Effector CD4-positive, alpha-beta T cell (primary cell): ENCODE results near the gene USP6.
"Not testable (repeated sequence)": the region's sequence is repeated elsewhere in the genome, so short reads cannot be mapped to it uniquely, and the experiment has no call there.

Source experiments
- DNase-seq: peaks from one replicate; pipeline ENCODE4 v3.0.0-alpha.2; 2020

The USP6 gene

DNA sequence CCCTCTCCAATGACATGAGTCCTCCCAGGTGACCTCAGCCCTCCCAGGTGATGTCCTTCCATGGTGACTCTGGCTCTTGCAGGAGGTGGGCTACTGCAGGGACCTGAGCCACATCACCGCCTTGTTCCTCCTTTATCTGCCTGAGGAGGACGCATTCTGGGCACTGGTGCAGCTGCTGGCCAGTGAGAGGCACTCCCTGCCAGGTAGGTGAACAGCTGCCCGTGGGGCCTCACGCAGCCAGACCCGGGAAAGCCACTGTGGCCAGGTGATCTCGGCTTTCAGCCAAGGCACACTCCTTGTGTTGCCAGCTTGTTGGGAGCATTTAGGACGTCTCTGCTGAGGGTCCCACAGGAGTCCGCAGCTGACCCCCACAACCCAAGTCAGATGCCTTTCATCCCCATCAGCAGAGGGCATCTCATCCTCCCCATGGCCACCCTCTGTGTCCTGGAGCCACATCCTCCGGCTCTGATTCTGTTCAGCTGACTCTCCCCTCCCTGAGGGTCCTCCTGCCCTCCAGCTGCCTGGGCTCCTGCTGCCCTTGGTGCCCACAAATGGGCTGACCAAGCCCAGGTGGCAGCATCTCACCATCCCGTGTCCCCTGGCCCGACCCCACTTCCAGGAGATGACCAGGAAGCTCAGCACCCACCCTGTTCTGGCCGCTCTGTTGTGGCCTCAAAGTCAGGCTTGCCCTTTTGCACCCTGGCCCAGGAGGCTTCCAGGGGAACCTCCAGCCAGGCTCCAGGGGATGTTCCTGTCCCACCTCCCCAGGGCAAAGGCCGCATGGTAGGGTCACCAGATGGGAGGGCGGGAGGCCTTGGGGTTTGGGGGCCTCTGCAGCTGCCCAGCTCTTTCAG is 20.1 kb downstream of the USP6 start:
- no peak for DNase-seq

DNA sequence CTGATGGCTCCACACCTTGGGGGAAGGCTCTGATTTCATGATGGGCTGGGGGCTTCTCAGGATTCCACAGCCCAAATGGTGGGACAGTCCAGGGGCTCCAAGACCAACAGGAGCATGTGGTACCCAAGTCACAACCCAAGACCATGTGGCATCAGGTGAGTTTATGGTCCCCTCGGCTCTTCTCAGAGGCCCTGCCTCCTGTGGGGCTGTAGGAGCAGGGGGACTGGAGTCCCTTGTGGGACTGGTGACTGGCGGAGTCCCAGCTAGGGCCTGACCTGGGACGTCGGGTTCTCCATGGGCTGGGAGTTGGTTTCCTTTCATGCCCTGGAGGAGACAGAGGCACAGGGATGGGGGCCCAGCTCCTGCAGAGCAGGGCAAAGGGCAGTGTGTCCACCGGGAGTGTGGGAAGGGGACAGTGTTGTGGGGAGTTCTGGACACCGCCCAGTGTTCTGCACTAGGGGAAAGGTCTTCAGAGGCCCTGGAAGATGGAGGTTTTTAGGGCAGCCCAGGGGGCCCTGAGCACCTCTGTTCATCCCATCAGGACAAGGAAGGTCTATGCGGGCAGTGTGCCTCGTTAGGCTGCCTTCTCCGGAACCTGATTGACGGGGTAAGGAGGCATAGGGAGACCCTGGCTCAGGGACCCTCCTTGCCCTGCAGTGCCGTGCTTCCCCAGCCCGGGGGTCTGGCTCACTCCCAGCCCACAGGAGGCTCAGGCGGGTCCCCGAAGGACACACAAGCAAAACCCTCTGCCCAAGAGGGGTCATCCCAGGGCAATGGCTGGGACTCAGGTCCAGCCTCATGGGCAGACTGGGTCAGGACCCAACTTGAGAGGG is 21.0 kb downstream of the USP6 start:
- DNase-seq, result not testable (repeated sequence)

DNA sequence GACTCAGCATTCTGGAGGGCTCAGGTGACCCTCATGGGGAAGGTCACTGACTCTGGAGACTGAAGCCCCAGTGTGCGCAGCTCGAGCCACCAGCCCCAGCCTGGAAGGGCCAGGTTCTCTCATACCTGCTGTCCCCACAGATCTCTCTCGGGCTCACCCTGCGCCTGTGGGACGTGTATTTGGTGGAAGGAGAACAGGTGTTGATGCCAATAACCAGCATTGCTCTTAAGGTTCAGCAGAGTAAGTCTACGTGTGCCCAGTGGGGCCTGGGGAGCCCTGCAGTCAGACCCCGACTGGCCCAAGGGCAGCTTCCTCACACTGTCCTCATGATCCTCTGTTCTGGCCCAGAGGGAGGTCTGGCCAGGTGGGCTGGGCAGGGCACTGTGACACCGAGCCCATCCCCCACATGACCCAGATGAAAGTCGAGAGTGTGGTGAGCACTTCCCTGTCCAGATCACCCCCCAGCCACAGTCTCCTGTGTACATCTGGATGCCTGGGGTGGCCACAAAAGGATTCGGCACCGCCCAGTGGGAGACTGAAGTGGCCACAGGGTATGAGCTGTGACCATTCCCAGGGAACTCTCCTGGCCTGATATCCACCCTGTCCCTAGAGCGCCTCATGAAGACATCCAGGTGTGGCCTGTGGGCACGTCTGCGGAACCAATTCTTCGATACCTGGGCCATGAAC is 21.8 kb downstream of the USP6 start:
- DNase-seq, result not testable (repeated sequence)

DNA sequence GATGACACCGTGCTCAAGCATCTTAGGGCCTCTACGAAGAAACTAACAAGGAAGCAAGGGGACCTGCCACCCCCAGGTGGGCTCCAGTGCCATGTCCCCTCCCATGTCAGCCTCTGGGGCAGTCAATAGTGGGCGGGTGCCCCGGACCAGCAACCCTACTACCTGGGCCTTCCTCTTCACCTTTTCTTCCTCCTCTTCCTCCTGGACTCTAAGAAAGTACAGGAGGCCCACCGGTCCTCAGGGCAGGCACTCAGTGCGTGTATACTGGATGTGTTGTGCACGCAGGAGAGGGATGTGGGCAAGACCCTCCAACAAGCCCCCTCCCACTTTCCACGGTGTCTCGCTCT is 22.3 kb downstream of the USP6 start:
- DNase-seq, result not testable (repeated sequence)

DNA sequence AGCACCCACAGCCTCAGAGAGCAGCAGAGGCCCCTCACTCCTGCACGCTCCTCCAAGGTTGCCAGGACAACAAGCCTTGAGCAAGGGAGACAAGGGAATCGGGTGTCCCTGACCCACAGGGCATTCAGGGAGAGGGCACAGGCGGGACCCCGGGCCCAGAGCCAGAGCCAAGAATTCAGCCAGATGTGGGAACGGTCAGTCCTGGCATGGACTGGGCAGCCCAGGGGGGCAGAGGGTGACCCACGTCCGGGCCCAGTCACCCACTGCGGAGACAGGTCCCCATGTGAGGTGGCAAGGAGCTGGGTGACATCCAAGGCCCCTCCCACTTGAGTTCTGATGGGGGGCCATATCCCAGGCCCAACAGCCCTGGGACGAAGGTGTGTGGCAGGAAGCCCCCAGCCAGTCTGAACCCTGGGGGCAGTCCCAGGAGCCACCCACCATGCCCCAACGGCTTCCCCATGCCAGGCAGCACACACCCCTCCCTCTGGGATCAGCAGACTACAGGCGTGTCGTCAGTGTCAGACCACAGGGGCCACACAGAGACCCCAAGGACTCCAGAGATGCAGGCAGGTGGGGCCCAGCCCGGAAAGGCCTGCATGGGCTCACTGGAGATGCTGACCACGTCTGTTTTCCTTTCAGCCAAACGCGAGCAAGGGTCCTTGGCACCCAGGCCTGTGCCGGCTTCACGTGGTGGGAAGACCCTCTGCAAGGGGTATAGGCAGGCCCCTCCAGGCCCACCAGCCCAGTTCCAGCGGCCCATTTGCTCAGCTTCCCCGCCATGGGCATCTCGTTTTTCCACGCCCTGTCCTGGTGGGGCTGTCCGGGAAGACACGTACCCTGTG is 23.0 kb downstream of the USP6 start:
- DNase-seq, result no peak

DNA sequence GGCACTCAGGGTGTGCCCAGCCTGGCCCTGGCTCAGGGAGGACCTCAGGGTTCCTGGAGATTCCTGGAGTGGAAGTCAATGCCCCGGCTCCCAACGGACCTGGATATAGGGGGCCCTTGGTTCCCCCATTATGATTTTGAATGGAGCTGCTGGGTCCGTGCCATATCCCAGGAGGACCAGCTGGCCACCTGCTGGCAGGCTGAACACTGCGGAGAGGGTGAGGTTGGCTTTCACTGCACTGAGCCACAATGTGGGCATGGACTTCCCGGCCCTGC is 23.6 kb downstream of the USP6 start:
- DNase-seq, result no peak

DNA sequence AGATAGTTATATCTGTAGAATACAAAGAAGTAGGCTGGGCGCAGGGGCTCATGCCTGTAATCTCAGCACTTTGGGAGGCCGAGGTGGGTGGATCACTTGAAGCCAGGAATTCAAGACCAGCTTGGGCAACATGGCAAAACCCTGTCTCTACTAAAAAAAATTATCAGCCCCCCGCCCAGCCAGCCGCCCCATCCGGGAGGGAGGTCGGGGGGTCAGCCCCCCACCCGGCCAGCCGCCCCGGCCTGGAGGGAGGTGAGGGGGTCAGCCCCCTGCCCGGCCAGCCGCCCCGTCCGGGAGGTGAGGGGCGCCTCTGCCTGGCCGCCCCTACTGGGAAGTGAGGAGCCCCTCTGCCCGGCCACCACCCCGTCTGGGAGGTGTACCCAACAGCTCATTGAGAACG is 27.0 kb downstream of the USP6 start:
- not testable (repeated sequence) for DNase-seq

DNA sequence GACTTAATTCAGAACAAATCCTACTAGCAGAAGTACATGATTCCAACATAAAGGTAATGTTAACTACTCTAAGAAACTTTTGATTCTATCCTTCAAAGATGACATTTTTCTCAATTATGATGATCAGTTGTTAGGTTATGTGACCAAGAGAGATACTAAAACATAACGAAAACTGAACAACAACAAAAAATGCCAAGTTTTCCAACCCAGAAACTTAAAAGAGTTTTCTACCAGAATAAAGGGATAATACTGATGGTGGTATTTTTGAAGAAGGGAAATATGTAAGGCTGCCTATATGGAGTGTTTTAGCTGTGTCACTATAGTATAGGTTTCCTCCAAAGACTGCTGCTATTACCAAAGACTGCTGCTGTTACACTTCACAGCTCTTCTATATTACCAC is 30.3 kb downstream of the USP6 start:
- not testable (repeated sequence) for DNase-seq

DNA sequence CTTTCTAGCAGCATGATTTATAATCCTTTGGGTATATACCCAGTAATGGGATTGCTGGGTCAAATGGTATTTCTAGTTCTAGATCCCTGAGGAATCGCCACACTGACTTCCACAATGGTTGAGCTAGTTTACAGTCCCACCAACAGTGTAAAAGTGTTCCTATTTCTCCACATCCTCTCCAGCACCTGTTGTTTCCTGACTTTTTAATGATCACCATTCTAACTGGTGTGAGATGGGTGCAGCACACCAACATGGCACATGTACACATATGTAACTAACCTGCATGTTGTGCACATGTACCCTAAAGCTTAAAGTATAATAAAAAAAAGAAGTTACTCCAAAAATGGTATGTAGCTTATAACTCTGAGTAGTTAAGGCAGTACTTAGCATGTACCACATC is 44.9 kb downstream of the USP6 start:
- not testable (repeated sequence) for DNase-seq

DNA sequence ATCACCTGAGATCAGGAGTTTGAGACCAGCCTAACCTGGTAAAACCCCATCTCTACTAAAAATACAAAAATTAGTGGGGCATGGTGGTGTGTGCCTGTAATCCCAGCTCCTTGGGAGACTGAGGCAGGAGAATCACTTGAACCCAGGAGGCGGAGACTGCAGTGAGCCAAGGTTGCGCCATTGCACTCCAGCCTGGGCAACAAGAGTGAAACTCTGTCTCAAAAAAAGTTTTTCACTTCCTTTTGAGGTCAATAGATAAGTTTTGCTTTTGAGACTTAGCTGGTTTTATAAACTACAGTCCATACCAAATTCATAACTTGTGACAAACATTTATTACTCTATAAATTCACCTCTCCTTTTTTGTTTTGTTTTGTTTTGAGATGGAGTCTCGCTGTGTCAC is 46.0 kb downstream of the USP6 start:
- DNase-seq, result not testable (repeated sequence)

DNA sequence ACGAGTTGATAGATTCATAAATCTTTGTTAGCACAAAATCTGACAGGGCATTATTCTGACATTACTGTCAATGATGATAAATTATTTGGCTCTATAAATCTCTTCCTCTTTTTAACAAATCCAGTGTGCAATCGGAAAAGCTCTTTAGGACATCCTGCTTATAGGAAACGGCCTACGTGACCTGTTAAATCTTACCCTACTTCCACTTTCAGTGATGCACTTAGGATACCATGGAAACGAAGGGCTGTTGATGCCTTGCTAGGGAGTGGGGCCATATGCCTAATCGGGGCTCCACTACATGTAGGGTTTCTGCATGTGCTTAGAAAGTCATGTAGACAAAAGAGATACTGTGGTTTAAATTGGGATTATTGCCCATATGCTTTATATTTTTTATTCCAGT is 48.6 kb downstream of the USP6 start:
- DNase-seq, result no peak

DNA sequence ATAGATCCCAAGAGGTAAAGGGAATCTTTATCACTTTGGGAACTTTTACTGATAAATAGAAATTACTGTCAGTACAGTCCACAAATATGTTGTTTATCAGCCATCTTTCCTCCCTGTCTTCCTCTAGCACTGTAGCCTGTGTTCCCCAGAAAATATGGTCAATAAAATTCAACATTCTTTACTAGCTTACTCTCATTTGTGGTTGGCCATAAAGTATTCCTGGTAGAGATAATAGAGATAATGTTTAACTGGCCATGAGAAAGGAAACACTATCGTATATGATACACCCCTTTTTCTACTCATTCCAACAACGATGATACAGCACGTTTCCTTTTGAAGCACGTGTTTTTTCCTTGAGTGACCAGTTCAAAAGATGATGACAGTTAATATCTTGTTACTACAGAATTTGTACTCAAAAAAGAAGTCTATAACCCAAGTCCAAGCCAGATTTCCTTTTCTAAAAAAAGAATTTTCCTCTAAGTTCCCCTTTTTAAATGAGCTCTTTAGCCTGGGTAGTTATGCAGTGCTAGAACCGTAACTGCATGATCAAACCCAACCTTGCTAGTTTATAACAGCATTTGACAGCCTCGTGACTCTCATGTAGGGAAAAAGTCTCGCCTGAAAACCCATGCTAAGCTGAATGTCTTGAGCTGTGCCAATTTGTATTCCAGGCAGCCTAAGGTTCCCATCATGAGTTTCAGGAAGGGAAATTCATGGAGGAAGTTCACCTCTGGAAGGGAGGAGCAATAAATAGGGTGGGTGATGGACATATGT is 50.1 kb downstream of the USP6 start:
- not testable (repeated sequence) for DNase-seq

DNA sequence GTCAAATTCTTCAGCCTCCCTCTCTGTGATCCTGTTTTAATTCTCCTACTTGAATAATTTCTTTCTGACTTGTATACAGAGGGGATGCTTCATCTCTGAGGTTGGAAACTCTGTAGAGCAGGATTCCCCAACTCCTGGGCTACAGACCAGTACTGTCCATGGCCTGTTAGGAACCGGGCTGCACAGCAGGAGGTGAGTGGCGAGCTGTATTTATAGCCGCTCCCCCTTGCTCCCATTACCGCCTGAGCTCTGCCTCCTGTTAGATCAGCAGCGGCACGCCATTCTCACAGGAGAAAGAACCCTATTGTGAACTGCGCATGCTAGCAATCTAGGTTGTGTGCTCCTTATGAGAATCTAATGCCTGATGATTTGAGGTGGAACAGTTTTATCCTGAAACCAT is 59.2 kb downstream of the USP6 start:
- not testable (repeated sequence) for DNase-seq

DNA sequence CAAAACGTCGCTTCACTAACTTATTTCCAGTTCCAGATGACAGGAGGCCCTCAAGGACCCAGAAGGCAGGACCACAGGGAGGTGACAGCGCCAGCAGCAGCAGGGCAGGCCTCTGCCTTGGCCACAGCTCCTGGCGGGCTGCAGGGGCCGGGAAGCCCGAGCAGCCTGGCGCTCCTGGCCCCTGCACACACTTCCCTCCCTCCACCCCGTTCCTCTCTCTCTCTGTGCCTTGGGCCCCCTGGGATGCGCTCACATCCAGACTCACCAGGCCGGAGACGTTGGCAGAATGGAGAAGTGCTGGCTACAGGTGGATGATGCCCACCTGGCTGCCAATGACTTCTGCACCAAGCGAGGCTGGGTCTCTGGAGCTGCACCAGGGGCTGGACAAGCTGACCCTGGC is 63.2 kb downstream of the USP6 start:
- DNase-seq, result no peak

DNA sequence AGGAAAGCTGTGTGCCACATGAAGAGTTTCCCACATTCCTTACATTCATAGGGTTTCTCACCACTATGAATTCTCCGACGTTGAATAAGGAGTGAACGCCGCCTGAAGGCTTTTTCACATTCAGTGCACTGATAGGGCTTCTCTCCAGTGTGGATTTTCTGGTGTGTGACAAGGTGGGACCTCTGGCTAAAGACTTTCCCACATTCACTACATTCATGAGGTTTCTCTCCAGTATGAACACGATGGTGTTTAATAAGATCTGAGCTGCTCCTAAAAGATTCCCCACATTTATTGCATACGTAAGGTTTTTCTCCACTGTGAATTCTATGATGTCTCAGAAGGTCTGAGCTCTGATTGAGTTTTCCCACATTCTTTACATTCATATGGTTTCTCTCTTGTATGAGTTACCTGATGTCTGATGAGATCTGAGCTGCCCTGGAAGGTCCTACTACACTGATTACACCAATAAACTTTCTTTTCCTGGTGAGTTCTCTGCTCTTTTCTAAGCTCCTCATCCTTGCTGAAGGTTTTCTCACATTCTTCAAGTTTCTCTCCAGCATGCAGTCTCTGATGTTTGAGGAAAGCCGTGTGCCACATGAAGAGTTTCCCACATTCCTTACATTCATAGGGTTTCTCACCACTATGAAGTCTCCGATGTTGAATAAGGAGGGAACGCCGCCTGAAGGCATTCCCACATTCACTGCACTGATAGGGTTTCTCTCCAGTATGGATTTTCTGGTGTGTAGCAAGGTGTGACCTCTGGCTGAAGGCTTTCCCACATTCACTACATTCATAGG is 65.9 kb downstream of the USP6 start:
- no peak for DNase-seq

DNA sequence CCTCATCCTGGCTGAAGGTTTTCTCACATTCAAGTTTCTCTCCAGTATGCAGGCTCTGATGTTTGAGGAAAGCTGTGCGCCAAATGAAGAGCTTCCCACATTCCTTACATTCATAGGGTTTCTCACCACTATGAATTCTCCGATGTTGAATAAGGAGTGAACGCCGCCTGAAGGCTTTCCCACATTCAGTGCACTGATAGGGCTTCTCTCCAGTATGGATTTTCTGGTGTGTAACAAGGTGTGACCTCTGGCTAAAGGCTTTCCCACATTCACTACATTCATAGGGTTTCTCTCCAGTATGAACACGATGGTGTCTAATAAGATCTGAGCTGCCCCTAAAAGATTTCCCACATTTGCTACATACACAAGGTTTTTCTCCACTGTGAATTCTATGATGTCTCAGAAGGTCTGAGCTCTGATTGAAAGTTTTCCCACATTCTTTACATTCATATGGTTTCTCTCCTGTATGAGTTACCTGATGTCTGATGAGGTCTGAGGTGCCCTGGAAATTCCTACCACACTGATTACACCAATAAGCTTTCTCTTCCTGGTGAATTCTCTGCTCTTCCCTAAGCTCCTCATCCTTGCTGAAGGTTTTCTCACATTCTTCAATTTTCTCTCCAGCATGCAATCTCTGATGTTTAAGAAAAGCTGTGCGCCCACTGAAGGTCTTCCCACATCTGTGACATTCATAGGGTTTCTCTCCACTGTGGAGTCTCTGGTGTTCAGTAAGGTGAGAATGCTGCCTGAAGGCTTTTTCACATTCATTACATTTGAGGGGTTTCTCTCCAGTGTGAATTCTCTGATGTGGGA is 67.0 kb downstream of the USP6 start:
- no peak for DNase-seq

DNA sequence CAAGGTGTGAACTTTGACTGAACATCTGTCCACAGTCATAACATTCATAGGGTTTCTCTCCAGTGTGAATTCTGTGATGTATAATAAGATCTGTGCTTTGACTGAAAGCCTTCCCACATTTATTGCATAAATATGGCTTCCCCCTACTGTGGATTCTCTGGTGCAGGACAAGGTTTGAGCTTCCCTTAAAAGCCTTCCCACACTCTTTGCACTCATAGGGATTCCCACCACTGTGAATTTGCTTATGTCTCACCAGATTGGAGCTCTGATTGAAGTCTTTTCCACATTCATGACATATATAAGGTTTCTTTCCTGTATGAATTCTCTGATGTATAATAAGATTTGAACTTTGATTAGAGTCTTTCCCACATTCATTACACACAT is 67.6 kb downstream of the USP6 start:
- DNase-seq, result no peak

DNA sequence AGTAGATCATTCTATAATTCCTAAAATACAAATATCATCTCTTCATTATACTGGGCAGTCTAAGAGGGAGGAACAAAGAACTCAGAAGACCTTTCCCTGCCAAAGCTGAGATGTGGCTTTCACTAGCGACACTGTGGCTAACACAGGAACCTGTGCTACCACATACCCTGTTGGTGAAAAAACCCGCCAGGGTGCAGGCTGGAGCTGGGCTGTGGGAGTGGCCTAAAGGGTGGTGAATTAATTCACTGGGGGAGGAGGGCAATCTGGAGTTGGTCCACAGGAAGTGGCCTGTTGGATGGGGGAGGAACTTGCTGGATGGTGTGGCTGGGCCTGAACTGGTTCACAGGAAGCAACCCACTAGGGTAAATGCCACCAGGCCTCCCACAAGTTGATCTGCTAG is 68.5 kb downstream of the USP6 start:
- DNase-seq, result no peak

DNA sequence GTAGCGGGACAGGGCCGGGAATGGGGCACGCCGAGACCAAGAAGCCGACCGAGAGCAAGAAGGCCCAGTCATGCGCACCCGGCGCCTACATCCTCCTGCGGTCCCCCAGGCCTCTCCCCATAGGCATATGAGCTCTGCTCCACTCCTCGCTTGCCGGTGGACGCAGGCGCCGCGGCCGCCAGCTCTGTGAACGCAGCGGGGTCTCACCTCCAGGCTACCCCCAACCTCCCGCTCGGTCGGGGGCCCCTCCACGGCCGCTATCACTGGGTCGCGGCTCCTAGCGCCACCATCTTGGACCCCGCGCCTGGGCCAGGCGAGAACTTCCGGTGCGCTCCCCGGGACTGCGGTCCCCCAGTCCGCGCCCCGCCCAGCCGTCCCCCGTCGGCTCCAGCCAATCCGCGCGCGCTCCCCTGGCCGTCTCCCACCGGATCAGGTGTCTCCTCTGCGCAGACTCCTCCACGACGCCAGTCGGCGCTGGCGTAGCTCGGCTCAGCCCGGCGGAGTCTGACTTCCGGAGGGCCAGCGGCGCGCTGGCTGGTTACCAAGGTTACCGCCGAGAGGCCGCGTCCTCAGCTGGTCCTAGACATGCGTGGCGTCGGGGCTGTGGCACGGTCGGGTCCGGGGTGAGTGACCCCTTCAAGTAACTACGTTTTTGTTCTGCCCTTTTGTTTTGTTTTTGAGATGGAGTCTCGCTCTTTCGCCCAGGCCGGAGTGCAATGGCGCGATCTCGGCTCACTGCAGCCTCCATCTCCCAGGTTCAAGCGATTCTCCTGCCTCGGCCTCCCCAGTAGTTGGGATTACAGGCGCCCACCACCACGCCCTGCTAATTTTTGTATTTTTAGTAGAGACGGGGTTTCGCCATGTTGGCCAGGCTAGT is 75.9 kb downstream of the USP6 start, which contains the start of gene ZNF594:
Gene ZNF594 (minus strand): TSS at position 328 of the 877 bp plus-strand sequence. CDS start 7,612 bp downstream, outside the sequence.
- DNase-seq, result peak; percentile 95
